GM12873 (cell line): ENCODE measurements around the gene SART3.

Source experiments
- TF ChIP-seq, protein P1 (sequence below): IDR thresholded peaks from 2 replicates; pipeline ENCODE4 v1.5.1; 2012; ENCODE audit warnings: low read depth, mild to moderate bottlenecking, moderate library complexity, low read length, control low read depth; ENCODE audit not compliant: insufficient read depth; ENCODE audit errors: missing control alignments

SART3 gene

DNA sequence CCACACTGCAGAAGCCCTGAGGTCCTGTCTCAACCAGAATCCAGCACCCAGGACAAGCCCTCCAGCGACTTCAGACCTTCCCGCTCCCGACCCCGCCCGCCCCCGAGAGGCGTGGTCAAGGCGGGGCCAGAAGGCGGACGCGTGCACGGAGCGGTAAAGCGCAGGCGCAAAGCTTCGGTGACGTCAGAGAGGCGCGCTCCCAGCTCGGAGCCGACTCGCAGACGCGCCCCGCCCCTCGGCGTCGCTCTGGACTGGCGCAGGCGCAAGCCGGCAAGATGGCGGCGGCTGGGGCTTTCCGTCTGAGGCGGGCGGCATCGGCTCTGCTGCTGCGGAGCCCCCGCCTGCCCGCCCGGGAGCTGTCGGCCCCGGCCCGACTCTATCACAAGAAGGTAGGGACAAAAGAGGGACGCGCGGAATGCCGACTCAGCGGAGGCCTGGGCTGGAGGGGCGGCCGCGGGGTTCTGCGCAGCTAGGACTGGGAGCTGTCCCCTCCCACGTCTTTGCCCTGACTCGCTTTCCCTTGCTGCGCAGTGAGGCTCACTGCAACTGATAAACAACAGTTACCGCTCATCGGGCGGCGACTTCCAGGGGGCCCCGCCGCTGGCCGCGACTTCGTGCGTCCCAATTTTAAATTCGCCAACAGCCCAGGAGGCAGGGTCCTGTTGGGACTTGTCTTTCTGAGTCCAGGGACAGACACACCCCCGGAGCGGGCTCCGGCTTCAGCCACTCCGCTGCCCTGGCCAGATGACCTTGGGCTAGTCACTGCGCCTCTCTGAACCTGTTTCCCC, 1.6 kb upstream of the SART3 start, which contains the start of gene ISCU:
ISCU (plus strand) TSS at position 249 of the 788 bp plus-strand sequence; CDS start at position 276, 27 bp downstream.
- TF ChIP-seq, protein P1, sequence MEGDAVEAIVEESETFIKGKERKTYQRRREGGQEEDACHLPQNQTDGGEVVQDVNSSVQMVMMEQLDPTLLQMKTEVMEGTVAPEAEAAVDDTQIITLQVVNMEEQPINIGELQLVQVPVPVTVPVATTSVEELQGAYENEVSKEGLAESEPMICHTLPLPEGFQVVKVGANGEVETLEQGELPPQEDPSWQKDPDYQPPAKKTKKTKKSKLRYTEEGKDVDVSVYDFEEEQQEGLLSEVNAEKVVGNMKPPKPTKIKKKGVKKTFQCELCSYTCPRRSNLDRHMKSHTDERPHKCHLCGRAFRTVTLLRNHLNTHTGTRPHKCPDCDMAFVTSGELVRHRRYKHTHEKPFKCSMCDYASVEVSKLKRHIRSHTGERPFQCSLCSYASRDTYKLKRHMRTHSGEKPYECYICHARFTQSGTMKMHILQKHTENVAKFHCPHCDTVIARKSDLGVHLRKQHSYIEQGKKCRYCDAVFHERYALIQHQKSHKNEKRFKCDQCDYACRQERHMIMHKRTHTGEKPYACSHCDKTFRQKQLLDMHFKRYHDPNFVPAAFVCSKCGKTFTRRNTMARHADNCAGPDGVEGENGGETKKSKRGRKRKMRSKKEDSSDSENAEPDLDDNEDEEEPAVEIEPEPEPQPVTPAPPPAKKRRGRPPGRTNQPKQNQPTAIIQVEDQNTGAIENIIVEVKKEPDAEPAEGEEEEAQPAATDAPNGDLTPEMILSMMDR: no peak

- TF ChIP-seq, protein P1: no peak
Measured at GRCh38 chr12:108561852-108562347, 927 bp upstream of the SART3 start.

DNA sequence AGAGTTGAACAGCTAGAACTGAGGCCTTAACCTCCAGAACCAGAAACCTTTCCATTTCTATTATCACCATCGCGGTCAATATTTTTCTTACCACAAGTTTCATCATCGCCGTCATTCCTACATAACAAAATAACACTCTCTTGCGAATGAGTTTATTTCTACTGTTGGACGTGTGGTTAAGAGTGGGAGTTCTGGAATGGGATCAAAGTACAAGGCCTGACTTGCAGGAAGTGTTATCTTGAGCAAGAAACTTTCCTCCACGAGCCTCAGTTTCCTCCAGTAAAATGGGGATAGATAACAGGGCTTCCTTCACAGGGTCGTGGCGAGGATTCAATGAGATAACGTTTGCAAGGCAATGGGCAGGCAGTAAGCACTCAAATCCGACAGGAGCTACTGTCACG, 652 bp downstream of the SART3 start:
- TF ChIP-seq, protein P1: no peak

GRCh38 chr12:108559748-108560147, 1.2 kb downstream of the SART3 start:
- TF ChIP-seq, protein P1: no peak

DNA sequence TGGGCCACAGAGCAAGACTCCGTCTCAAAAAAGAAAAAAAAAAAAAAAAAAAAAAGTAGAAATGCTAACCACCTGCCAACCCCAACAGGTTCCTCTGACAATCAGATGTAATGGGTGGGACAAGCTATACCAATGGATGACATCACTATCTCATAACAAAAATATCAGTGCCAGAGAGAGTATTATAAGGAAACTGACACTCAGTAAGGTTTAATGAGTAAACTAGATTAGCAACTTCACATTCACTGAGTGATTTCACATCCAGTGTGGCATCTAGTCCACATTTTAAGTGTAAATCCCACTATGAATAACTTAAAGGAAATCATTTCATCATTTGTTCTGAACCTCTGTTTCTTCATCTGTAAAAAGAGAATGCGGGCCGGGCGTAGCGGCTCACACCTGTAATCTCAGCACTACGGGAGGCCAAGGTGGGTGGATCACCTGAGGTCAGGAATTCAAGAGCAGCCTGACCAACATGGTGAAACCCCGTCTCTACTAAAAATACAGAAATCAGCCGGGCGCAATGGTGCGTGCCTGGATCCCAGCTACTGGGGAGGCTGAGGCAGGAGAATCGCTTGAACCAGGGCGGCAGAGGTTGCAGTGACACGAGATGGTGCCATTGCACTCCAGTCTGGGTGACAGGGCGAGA, 1.8 kb downstream of the SART3 start:
- TF ChIP-seq, protein P1: no peak

DNA sequence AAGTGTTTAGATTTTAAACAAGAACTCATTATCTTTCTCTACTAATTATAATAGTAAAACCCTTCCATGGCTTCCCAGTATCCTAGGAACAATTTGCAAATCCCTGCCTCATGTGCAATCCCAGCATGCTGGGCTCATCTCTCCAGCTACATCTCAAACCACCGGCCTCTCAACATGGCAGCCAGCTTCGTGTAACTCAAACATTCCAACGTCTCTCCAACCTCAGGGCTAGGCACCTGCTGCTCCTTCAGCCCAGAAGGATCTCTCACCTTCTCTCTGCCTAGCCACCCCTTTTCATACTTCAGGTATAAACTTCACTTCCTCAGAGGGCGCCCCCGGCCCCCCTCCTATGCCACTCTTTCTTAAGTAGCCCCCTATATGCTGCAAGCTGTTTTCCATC, 7.2 kb downstream of the SART3 start:
- TF ChIP-seq, protein P1: no peak

GRCh38 chr12:108551535-108551934, 9.4 kb downstream of the SART3 start:
- TF ChIP-seq, protein P1: no peak
